ENCODE data around the gene LHFPL3.

LHFPL3 gene

DNA sequence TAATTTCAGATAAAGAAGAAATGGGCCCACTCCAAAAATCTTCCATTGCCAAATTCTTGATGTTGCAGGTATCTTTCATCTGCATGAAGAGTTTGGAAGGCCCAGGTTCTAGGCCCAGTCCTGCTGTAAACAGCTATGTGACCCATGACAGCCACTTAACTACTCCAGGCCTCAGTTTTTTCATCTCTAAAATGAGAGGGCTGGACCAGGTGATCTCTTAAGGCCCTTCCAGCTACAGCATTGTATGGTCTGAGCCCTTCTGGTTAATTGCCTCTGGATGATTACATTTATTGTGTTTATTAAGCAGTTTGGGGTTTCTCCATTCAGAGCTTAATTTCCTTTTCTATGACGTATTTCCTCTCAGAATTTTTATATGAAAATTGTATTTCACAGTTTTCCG lies 494.8 kb downstream of the LHFPL3 start:
- no peak overlapping the region for H3K4me3 ChIP-seq
- no peaks in the 10 kb centered on the region for H3K27me3 ChIP-seq
- no peaks in the 10 kb centered on the region for H3K9me3 ChIP-seq (replicated peaks in 1 of 11)
- H3K27ac ChIP-seq, result no peak overlapping the region
- no peak overlapping the region for H3K4me2 ChIP-seq
- no peak for TF ChIP-seq Cebpa-rat (IDR thresholded peaks at IDR 0.05)
- H3K36me3 ChIP-seq, result no peaks in the 10 kb centered on the region
- H3K9ac ChIP-seq, result no peak overlapping the region
- H4K20me1 ChIP-seq, result no peaks in the 10 kb centered on the region
- no peaks in the 10 kb centered on the region for H3K4me1 ChIP-seq

DNA sequence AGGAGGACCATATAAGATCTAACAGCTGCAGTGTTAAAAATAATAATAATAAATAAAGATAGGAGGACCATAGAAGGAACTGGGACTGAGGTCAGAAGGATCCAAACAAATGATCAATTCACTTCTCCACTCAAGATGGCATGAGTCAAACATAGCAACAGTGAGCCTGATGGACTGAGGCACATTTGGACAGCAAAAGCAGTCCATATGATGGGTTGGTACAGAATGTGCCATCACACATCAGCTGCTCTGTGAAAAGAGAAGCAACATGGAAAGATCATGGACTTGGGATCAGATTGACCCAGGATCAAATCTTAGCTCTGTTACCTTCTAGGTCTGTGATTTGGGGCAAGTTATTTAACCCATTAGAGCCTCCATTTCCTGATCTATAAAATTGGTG lies 496.7 kb downstream of the LHFPL3 start:
- Histone ChIP-seq H3K9ac (no peak overlapping the region), H3K27me3 (no peaks in the 10 kb centered on the region), H3K36me3 (no peaks in the 10 kb centered on the region), H3K27ac (no peak overlapping the region), H4K20me1 (no peaks in the 10 kb centered on the region), H3K9me3 (replicated peaks in 1 of 11) (no peaks in the 10 kb centered on the region), H3K4me1 (no peaks in the 10 kb centered on the region), H3K4me3 (no peak overlapping the region), H3K4me2 (no peak overlapping the region)
- no peak for TF ChIP-seq Cebpa-rat (IDR thresholded peaks at IDR 0.05)

DNA sequence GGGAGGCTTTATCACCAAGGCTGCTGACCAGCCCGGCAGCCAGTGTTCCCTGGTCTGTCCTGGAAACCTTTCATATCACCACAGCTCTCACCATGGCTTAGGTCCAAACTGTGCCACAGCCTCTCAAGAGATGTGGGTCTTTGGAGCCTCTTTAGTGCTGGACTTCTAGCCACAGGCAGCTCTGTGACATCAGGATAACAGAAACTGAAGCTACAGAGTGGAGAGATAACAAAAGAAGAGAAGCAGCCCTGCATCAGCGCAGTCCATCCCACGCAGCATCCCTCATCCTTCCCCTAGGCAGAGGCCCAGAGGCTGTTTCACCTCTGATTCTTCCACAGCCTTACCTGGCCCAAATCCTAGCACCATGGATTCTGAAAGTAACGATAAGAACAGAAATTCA lies 497.7 kb downstream of the LHFPL3 start:
- H3K9ac ChIP-seq, result no peak overlapping the region
- H3K4me3 ChIP-seq, result no peak overlapping the region
- no peaks in the 10 kb centered on the region for H4K20me1 ChIP-seq
- no peak for TF ChIP-seq Cebpa-rat (IDR thresholded peaks at IDR 0.05)
- H3K4me1 ChIP-seq, result no peaks in the 10 kb centered on the region
- H3K36me3 ChIP-seq, result no peaks in the 10 kb centered on the region
- H3K9me3 ChIP-seq (replicated peaks in 1 of 11), result peaks cover 0 to 5% (median 0%) of the 10 kb centered on the region in 11 experiments; a peak in 4 of 22 replicates
- H3K27ac ChIP-seq, result no peak overlapping the region
- no peaks in the 10 kb centered on the region for H3K27me3 ChIP-seq
- no peak overlapping the region for H3K4me2 ChIP-seq

DNA sequence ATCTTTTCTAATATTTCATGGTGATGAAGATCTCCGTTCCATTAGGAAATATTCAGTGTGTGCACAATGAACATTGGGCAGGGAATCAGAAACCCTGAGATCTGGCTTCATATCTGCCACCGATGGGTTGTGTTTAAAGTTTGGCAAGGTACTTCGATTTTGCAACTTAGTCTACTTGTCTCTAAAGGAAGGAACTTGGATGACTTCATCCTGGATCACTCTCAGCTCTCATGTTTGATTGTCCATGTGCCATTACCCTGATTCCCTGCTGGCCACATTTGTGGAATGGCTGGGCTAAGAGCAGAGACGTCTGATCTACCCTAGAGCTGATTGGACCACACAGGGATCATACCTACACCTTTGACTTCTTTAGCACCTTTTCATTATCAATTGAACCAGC lies 508.6 kb downstream of the LHFPL3 start:
- Histone ChIP-seq H3K9ac (no peak overlapping the region), H3K36me3 (no peaks in the 10 kb centered on the region), H3K27ac (no peak overlapping the region), H3K4me2 (no peak overlapping the region), H3K4me3 (no peak overlapping the region), H3K27me3 (no peaks in the 10 kb centered on the region), H4K20me1 (no peaks in the 10 kb centered on the region), H3K4me1 (peaks cover 5 to 15% (median 8%) of the 10 kb centered on the region in 10 experiments; a peak in 16 of 20 replicates), H3K9me3 (replicated peaks in 1 of 11) (no peaks in the 10 kb centered on the region)
- TF ChIP-seq Cebpa-rat (IDR thresholded peaks at IDR 0.05), result no peak

DNA sequence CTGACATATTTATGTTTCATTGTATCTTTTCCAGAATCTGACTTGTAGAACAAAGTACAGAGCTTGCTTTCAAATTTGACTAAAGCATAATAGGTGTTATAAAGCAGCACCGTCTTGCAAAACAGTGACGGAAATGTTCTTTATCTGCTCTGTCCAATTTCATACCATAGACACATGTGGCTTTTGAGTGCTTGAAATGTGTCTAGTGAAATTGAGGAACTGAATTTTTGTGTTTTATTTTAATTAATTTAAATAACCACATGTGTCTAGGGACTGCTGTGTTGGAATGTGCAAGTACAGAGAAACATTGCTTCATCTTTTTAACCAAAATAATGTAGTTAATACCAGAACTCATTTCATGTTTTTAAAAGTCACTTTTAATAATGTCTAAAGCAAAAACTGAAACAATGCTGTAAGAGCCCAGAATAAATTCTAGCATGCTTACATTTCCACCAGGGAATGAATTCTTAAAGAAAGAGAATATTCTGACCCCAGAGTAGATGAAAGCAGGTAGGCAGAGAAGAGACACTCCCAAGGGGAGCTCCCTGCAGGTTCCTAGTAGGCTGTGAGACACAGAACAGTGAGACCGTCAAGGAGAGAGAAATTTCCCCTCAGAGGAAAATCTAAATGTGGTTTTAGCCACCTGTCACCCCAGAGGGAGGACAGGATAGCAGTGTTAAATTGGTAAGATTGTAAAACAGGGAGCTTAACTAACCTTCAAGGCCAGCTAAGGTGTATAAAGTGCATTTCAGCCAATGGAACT lies 510.3 kb downstream of the LHFPL3 start:
- Histone ChIP-seq H3K4me2 (peak overlapping the region in 10 of 11 experiments; percentile 13 to 59 (median 42); a peak in 17 of 22 replicates), H3K4me3 (no peak overlapping the region)
- 0 out of 22 replicates have a peak, but pooled peaks of 1 of the 11 experiments have one; percentile 10 for TF ChIP-seq Cebpa-rat (IDR thresholded peaks at IDR 0.05)

DNA sequence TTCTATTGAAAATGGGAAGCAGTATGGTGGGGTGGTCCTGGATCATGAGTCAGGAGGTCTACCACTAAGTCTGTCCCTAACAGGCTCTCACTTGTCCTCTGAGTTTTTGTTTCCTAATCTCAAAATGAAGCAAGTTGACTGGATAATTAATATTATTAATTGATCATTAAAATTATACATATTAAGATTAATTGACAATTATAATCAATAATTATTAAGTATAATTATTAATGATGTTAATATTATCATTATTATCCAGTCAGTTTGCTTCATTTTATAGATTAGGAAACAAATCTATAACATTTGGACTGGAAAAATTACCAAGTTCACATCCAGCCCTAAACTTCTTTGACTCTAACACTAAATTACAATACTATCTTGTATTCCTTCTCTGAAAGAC lies 511.4 kb downstream of the LHFPL3 start:
- Histone ChIP-seq H4K20me1 (no peaks in the 10 kb centered on the region), H3K4me1 (peaks cover 5 to 15% (median 8%) of the 10 kb centered on the region in 10 experiments; a peak in 16 of 20 replicates), H3K9ac (no peak overlapping the region), H3K27ac (0 out of 22 replicates have a peak overlapping the region, but pooled peaks of 1 of the 11 experiments have one; percentile 64), H3K4me2 (no peak overlapping the region), H3K9me3 (replicated peaks in 1 of 11) (no peaks in the 10 kb centered on the region), H3K4me3 (no peak overlapping the region), H3K27me3 (no peaks in the 10 kb centered on the region), H3K36me3 (no peaks in the 10 kb centered on the region)
- no peak for TF ChIP-seq Cebpa-rat (IDR thresholded peaks at IDR 0.05)

More for the DNA sequence above, 510.3 kb downstream of the LHFPL3 start:
- Histone ChIP-seq H3K9ac (peak overlapping the region in 1 of 11 experiments; percentile 36; a peak in 1 of 22 replicates), H3K9me3 (replicated peaks in 1 of 11) (no peaks in the 10 kb centered on the region), H3K27ac (peak overlapping the region in 5 of 11 experiments; percentile 43 to 64 (median 56); a peak in 9 of 22 replicates), H3K4me1 (peaks cover 5 to 15% (median 8%) of the 10 kb centered on the region in 10 experiments; a peak in 16 of 20 replicates), H3K36me3 (no peaks in the 10 kb centered on the region), H4K20me1 (no peaks in the 10 kb centered on the region), H3K27me3 (no peaks in the 10 kb centered on the region)

DNA sequence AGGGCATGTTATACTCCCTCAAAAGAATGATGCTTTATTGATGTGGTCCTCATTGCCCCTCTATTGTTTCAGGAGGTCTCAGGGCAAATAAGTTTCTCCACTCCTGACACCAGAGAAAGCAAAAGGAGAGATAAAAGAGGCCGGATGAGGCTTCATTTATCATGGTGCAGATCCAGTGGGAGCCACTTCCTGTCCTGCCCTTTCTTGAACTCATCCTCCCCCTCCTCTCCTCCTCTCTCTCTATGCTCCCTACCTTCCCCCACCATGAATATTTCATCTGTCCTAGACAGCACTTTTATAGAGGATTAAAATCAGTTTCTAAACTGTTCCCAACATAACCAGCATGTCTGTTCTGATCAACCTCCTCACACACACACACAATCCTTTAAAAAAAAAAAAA lies 513.4 kb downstream of the LHFPL3 start:
- Histone ChIP-seq H3K27me3 (no peaks in the 10 kb centered on the region), H3K36me3 (no peaks in the 10 kb centered on the region), H3K4me1 (peaks cover 5 to 15% (median 8%) of the 10 kb centered on the region in 10 experiments; a peak in 16 of 20 replicates), H3K9me3 (replicated peaks in 1 of 11) (no peaks in the 10 kb centered on the region), H3K4me3 (no peak overlapping the region), H4K20me1 (no peaks in the 10 kb centered on the region), H3K27ac (no peak overlapping the region), H3K4me2 (no peak overlapping the region), H3K9ac (no peak overlapping the region)
- no peak for TF ChIP-seq Cebpa-rat (IDR thresholded peaks at IDR 0.05)

DNA sequence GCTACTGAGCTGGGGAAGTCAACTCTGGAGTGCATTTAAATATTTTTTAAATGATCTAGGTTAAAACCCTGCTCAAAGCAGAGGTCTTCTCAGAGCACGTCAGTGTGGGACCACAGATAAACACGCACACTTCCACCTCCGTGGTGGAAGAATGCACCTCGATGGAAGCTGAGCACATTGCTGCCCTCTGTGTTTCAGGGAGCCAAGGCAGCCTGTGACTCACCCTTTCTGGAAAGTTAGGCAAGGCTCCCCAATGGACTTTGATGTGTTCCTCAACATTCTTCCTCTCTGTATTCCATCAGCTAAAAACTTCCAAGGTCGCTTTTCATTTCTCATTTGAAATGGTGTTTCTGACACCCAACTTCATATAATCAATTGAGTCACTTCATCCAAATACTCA lies 514.8 kb downstream of the LHFPL3 start:
- no peak for TF ChIP-seq Cebpa-rat (IDR thresholded peaks at IDR 0.05)
- no peak overlapping the region for H3K4me2 ChIP-seq
- no peak overlapping the region for H3K27ac ChIP-seq
- H3K4me1 ChIP-seq, result peaks cover 5 to 12% (median 8%) of the 10 kb centered on the region in 10 experiments; a peak in 16 of 20 replicates
- H4K20me1 ChIP-seq, result no peaks in the 10 kb centered on the region
- H3K27me3 ChIP-seq, result no peaks in the 10 kb centered on the region
- no peak overlapping the region for H3K9ac ChIP-seq
- no peaks in the 10 kb centered on the region for H3K36me3 ChIP-seq
- H3K4me3 ChIP-seq, result no peak overlapping the region
- no peaks in the 10 kb centered on the region for H3K9me3 ChIP-seq (replicated peaks in 1 of 11)

DNA sequence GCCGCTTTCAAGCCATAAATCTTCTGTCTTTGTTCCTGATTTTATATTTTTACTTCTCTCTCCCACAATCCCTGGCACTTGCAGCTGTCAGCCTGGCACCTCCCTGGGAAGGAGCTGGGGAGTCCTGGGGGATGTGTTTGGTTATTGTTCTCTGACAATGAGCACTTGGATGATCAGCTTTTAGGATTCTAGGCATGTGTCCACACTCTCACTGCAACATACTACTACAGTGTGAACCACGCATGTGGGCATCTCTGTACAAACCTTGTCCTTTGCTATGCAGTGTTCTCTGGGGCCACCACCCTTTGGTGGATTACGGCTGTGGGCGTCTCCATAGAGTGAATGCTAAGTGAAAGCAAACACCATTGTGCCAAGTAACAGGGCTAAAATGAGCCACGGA lies 517.2 kb downstream of the LHFPL3 start:
- Histone ChIP-seq H3K4me3 (no peak overlapping the region), H3K27ac (no peak overlapping the region), H3K9ac (no peak overlapping the region), H3K27me3 (no peaks in the 10 kb centered on the region), H3K4me1 (no peaks in the 10 kb centered on the region), H3K4me2 (no peak overlapping the region), H4K20me1 (no peaks in the 10 kb centered on the region), H3K9me3 (replicated peaks in 1 of 11) (no peaks in the 10 kb centered on the region), H3K36me3 (no peaks in the 10 kb centered on the region)
- TF ChIP-seq Cebpa-rat (IDR thresholded peaks at IDR 0.05), result no peak

DNA sequence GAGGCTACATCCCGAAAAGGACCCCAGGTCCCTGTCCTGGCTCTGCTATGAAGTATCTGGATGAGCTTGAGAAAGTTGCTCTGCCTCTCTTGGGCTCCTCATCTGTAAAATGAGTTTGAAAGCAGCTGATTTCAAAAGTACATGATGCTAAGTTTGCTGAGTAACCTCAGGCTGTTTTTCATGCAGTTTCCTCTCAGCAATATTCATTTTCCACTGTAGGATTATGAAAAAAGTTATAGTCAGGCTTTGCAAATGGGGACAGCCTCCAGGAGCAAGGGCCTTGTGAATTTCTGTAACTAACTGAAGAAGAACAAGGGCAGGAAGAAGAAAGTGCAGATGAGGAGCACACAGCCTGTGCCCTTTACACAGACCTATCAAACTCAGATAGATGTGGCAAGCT lies 518.3 kb downstream of the LHFPL3 start:
- Histone ChIP-seq H3K4me3 (no peak overlapping the region), H3K4me2 (no peak overlapping the region), H3K9ac (no peak overlapping the region), H3K4me1 (no peaks in the 10 kb centered on the region), H4K20me1 (no peaks in the 10 kb centered on the region), H3K27ac (no peak overlapping the region), H3K27me3 (no peaks in the 10 kb centered on the region), H3K36me3 (no peaks in the 10 kb centered on the region), H3K9me3 (replicated peaks in 1 of 11) (no peaks in the 10 kb centered on the region)
- TF ChIP-seq Cebpa-rat (IDR thresholded peaks at IDR 0.05), result no peak
